GM21367 (cell line): Measurements from ENCODE around the gene ADCK1.
A peak's percentile ranks its signal among the peaks of the same experiment; 100 is the strongest.
"Not testable (repeated sequence)": the region's sequence is repeated elsewhere in the genome, so short reads cannot be mapped to it uniquely, and the experiment has no call there.

Experiments
- ATAC-seq: cut with Tn5 transposase; IDR thresholded peaks from one replicate; pipeline ENCODE4 v1.9.1; 2021; ENCODE audit not compliant: unreplicated experiment

Gene ADCK1, protein sequence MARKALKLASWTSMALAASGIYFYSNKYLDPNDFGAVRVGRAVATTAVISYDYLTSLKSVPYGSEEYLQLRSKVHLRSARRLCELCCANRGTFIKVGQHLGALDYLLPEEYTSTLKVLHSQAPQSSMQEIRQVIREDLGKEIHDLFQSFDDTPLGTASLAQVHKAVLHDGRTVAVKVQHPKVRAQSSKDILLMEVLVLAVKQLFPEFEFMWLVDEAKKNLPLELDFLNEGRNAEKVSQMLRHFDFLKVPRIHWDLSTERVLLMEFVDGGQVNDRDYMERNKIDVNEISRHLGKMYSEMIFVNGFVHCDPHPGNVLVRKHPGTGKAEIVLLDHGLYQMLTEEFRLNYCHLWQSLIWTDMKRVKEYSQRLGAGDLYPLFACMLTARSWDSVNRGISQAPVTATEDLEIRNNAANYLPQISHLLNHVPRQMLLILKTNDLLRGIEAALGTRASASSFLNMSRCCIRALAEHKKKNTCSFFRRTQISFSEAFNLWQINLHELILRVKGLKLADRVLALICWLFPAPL

DNA sequence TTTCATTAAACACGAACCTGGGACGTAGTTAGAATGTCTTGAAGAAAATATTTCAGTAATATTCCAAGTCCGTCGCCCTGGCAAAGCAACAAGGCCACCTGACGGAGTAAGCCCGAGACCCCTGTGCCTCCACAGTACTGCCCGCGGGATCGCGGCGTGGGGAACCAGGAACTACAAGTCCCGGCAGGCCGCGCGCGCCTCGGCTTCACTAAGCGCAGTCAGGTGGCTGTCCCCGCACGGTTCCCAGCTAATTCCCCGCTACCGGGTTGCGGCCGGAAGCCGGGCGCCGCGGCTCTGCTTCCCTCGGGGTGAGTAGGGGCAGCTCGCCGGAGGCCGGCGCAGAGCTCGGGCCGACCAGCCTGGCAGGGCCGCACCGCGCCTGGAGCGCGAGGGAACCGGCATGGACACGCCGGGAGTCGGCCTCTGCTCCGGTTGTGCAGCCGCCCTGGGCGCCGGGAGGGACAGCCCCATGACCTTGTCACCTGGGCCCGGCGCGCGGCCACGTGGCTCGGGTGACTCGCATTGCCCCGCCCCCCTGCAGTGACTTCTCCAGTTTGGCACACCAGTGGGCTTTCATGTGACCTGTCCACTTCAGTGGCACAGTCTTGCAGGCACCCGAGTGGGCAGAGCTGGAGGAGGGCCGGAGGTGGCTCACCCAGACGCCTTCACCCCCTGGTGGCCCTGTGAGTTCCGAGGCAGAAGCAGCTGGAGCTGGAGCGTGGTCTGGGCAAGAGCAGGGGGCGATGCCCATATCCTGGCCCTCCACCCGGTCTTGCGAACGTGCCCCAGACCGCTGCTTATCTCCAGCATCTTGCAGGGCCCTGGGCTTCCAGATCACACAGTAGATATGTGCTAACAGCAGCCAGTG lies at the start of gene ADCK1:
Gene ADCK1 (plus strand): TSS at position 247 of the 868 bp plus-strand sequence. CDS start 18,870 bp downstream, outside the sequence.
- ATAC-seq = peak; percentile 91

DNA sequence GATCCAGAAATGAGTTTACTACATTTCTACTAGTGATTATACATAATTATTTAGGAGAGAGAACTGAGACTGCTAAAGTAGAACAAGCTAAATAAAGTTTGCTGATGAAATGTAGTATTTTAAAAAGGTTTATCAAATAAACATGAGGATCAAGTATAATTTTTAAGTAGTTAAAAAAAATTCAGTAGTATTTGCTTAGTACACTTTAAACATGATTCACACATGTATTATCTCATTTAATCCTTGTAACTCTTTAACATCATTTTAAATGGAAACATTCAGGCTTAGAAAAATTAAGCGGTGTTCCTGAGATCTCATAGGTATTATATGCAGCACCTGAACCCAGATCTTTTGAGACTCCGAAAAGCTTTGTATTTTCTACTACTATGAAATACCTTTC lies 47.6 kb upstream of the ADCK1 start:
- no peak for ATAC-seq

DNA sequence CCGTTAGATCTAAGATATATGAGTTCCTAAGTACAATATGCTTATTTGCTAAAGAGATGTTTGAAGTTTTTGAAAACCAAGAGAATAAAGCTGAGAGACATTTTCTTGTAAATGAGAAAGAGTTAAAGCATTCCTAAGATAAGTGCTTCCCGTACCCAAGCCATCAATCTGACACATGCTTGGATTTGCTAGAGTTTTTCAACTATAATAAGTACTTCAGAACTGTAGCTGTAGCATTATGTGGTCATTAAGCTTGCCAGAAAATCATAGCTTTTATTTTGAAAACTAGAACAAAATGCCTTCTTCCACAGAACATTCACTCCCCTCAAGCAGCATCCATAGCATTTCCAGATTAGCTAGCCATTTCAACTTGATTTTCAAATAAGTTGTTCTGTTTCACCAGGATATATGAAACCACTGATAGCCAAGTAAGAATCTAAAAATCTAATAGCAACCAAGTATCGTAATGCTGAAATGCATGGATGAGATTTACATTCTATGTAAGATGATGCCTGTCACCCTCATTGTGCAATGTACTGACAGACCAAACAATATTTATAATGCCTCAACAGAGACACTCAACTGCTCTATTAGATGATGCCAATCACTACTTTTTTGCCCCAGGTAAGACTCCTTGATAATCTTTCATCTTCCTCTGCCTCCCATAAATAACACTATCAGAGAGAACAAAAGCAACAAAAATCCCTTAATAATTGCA lies 47.0 kb upstream of the ADCK1 start:
- no peak for ATAC-seq

DNA sequence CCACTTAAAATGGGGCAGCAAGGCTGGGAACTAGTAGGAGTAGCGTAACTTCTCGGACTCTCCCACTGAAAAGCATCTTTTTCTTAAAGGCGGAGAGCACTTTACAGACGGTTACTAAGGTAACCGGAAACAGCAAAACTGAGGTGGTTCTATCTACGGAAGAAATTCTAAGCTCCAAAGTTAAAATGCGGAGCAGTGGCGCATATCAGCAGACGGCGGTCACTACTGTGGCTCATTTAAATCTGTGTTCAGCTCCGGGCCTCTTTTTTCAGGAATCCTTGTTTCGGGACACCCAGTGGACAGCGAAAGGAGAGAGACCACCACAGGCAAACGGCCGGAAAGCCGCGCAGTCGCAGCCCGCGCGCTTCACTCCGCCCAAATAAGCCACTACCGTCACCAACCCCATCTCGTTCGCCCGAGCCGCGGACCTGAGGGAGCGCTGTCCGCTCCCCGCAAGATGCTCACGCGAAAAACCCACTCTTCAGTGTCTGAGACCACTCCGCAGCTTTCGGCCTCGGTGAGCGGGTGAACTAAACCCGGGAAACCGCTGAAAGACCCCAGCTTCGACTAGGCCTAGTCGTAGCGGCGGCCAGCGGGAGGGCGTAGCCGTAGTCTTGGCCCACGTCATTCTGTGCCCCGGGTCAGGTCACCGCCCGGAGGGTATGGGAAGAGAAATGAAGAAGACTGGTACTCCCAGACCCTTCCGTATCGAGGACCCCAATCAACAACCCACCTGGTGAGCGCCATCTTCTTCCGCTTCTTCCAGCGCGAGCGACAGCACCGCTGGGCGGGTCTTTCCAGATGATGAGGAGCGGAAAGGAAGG lies 39.3 kb upstream of the ADCK1 start, which contains the start of gene SNW1:
Gene SNW1 (minus strand): TSS at position 776 of the 824 bp plus-strand sequence. CDS start 29 bp downstream, at position 747.
- ATAC-seq = peak; percentile 92

DNA sequence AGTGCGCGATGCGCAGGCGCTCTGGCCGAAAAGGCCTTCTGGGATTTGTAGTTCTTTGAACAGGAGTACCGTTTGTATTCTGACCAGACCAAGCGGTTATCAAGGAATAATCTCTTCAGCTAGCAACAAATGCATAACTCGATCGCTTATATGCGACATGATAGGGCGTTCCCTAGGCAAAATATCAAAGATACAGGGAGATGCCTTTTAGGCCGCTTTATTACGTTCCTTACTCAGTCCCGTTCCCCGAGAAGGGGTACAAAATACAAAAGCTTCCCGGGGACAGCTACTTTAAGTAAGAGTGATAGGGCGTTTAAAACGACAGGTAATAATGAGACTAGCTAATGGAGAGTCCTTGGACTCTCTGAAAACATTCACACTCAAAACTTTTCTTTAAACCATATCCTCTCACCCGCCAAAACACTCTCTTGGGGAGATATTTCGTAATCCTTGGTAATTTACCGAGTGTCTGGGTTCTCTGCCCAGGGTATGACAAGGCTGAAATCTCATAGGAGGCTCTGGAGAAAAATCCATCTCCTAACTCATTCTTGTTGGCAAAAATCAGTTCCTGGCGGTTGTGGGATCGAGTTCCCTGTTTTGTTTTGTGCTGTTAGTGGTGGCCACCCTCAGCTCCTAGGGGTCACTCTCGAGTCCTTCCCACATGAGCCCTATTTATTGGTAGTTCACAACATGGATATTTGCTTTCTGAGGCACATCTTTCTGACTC lies 38.5 kb upstream of the ADCK1 start:
- ATAC-seq = peak; percentile 15

DNA sequence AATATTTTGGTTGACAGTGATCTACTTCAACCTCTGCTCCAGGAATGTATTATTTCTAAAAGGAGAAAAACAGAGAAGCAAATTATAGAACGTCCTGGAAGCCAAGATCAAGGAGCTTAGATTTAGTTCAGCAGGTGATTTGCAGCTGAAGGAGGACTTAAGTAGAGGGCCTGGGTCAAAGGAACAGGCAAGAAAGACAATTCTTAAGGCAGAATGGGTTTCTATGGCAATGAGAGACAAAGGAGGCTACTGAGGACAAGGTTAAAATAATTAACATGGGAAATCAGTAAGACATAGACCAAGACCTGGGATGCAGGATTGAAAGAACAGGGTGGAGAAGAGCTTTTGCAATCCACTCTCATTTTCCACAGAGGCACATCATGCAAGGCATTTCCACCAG lies 36.6 kb upstream of the ADCK1 start:
- ATAC-seq = no peak

DNA sequence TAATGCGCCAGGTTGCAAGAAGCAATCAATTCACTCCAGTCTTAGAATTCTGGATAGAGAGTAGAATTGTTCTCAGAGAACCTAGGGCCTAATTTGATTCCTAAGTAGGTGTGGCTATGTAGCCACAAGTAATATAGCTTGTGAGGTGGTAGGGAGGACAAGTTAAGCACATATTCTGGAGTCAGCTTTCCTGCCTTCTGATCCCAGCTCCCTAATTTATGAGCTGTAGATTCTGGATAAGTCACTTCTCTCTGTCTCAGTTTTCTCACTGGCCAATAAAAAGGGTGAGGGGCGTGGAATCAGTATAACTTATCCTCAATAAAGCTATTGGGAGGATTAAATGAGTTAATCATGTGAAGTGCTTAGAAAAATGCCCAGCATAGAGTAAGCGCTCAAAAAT lies 35.9 kb upstream of the ADCK1 start:
- no peak for ATAC-seq

DNA sequence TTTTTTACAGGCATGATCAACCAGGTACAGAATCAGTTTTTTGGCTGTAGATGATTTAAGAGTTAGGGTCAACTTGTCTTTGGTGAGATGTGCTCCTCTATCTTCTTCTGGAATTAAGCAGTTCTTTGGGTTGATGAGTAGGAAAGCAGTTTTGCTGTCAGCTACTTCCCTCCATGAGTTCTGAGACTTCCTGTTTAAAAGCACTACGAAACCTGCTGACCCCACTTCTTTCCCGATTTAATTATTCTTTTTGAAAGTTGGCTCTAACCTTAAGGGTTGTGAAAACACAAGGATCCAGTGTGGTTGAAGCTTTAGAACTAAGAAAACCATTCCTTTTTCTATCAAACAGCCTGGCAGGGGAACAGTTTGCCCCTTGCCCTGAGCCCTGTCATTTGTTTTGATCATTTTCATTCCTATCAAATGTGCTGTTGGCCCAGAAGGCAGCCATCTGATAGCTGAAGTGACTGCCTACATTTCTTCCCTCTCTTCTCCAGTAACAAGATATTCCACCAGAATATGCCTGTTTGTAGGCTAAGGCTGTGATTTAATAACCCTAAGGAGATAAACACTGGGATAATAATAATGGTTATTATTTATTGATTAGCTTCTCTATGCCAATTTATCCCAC lies 31.4 kb upstream of the ADCK1 start:
- not testable (repeated sequence) for ATAC-seq

DNA sequence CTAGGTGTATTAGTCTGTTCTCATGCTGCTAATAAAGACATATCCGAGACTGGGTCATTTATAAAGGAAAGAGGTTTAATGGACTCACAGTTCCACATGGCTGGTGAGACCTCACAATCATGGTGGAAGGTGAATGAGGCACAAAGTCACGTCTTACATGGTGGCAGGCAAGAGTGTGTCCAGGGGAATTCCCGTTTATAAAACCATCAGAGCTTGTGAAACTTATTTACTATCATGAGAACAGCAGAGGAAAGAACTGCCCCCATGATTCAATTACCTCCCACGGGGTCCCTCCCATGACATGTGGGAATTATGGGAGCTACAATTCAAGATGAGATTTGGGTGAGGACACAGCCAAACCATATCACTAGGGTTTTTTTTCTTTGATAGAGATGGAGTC lies 25.9 kb upstream of the ADCK1 start:
- not testable (repeated sequence) for ATAC-seq

DNA sequence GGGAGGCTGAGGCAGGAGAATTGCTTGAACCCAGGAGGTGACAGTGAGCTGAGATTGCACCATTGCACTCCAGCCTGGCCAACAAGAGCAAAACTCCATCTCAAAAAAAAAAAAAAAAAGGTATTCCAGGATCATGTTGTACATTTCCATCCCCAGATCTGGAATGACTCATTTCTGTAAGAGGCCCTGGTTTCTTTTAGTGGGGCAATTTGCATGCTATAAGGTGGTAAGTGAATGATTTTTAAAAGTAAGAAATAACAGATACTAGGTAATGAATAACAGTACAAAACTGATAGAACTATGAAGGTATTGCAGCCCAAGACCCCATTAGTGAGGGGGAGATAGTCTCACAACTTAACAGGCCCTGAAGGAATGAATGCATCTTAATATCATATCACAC lies 17.7 kb upstream of the ADCK1 start:
- no peak for ATAC-seq

DNA sequence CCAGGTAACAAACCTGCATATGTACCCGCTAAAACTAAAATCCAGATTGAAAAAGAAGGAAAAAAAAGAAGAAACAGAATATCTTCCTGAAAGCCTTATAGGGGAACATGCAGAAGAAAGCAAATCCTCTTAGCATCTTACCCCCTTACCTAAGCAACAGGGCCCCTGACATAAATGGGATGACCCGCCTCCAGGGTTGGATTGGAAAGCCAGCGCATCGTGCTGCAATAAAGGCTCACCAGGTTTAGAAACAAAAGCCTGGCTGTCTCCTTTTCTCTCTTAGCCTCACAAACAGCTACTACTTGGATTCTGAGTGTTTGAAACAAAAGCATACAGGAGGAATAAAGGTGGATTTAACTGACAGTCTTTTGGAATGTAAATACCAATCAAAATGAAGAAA lies 13.8 kb upstream of the ADCK1 start:
- ATAC-seq = no peak

DNA sequence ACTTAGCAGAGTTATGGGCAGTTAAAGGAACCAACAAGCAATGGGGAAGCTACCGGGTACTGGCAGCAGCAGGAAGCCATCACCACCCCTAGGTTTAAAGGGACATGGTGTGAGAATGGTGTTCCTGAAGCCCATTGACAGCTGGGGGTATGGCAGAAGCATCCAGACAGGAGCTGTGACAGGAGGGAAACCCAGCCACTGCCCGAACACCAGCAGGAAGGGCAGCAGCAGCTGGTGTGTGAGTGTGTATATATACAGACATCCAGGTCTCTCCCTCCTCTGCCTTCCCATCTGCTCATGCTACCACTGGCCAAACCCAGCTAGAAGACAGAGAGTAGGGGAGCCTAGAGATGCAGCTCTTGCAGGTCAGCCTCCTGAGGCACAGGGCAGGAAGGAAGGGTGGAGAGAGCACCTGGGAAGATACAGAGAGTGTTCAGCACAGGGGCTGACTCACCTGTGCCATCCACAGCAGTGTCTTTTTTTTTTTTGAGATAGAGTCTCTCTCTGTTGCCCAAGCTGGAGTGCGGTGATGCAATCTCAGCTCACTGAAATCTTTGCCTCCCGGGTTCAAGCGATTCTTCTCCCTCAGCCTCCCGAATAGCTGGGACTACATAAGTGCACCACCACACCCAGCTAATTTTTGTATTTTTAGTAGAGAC lies 9.2 kb upstream of the ADCK1 start:
- ATAC-seq = no peak

DNA sequence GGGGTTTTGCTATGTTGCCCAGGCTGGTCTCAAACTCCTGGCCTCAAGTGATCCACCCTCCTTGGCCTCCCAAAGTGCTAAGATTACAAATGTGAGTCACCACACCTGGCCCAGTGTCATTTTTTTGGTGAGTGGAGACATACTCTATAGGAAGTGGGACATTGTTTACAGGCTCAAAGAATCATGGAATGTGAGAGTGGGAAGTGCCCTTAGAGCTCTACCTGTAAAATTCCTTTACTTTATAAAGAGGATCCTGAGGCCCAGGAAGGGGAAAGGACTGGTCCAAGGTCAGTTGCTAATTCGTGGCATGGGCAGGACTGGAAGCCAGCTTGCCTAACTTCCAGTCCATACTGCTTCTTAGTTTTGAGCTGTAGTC lies 8.7 kb upstream of the ADCK1 start:
- ATAC-seq = no peak

DNA sequence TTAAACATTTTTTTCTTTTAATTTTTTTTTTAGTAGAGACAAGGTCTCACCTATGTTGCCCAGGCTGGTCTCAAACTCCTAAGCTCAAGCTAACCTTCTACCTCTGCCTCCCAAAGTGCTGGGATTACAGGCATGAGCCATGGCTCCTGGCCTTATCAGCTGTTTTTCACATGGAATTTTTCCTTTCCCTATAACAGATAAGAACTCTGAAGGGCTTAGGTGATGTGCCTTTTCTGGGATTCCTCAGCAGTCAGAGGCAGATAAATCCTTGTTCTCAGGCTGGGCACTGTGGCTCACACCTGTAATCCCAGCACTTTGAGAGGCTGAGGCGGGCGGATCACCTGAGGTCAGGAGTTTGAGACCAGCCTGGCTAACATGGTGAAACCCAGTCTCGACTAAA lies 6.7 kb upstream of the ADCK1 start:
- ATAC-seq = not testable (repeated sequence)

DNA sequence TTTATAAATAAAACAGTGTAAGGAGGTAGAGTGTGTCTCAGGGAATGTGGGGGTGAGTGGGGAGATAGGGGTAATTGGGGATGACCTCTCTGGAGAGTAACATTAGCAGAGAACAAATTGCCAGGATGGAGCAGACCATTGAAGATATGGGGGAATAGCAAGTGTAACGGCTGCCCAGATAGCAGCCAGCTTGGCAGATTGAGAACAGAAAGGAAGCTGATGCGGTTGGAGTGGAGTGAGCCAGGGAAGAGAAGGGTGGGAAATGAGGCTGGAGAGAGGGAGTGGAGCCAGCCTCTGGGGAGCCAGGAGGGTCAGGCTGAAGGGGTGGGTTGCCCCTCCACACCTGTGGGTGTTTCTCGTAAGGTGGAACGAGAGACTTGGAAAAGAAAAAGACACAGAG lies 5.6 kb upstream of the ADCK1 start:
- ATAC-seq = no peak

DNA sequence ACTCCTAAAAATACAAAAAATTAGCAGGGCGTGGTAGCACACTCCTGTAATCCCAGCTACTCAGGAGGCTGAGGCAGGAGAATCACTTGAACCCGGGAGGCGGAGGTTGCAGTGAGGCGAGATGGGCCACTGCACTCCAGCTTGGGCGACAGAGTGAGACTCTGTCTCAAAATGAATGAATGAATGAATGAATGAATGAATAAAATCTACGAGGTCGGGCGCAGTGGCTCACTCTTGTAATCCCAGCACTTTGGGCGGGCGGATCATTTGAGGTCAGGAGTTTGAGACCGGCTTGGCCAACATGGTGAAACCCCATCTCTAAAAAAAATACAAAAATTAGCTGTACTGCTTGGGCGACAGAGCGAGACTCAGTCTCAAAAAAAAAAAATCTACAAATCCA lies 453 bp upstream of the ADCK1 start:
- ATAC-seq = not testable (repeated sequence)

DNA sequence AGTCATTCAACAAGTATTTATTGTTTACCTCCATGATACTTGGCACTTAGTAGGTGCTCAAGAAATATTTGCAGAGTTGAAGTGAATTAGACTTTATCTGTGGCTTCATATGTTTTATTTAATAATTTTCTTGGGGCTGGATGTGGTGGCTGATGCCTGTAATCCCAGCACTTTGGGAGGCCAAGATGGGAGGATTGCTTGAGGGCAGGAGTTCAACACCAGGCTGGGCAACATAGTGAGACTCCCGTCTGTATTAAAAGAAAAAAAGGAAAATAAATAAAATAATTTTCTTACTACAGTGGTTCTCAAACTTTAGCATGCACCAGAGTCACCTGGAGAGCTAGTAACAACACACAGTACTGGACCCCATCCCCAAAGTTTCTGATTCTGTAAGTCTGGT lies 905 bp downstream of the ADCK1 start:
- no peak for ATAC-seq

DNA sequence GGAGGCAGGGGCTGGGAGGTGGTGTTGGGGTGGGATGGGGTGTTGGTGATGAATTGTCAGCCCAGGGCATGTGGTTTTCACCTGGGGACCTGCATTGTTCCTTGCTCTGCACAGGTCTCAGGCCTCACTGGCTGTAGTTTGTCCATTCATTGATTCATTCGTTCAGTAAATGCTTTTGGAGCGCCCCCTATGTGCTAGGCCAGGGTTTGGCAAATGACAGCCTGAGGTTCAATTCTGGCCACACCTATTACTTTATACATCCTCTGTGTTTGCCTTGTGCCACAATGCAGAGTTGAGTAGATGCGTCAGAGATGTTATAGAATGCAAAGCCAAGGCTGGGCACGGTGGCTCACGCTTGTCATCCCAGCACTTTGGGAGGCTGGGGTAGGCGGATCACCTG lies 4.7 kb downstream of the ADCK1 start:
- ATAC-seq = no peak

DNA sequence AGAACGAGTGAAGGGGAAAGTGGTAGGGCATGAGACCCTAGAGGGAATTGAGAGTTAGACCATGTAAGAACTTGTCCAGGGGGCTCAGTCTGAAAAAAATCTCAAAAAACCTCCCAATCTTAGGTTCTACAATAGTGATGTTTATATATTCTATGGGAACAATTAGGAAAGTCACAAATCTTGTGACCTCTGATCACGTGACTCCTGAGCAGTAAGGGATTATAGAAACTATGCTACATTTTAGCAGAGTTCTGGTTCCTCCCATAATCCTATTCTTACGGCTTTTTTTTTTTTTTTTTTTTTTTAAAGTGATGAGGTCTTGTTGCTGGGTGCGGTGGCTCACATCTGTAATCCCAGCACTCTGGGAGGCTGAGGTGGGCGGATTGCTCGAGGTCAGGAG lies 5.8 kb downstream of the ADCK1 start:
- no peak for ATAC-seq
